HG03045 (cell line): ENCODE measurements around the gene TTC1.

ENCODE experiments used
- ATAC-seq: cut with Tn5 transposase; IDR thresholded peaks from one replicate; pipeline ENCODE4 v1.9.1; 2021; ENCODE audit warnings: mild to moderate bottlenecking, moderate library complexity; ENCODE audit not compliant: unreplicated experiment

TTC1 gene

GRCh38 chr5:160082614-160083500 lies 73.9 kb downstream of the TTC1 start:
- no peak for ATAC-seq

GRCh38 chr5:160083501-160083900 lies 74.6 kb downstream of the TTC1 start:
- ATAC-seq = no peak

GRCh38 chr5:160084144-160084543 lies 75.2 kb downstream of the TTC1 start:
- ATAC-seq = no peak

GRCh38 chr5:160087199-160087598 lies 78.3 kb downstream of the TTC1 start:
- no peak for ATAC-seq

- no peak for ATAC-seq
Observed at GRCh38 chr5:160088805-160089204, 79.9 kb downstream of the TTC1 start.

GRCh38 chr5:160089531-160089930 lies 80.6 kb downstream of the TTC1 start:
- ATAC-seq = no peak

- ATAC-seq = no peak
Observed at GRCh38 chr5:160090059-160090458, 81.1 kb downstream of the TTC1 start.

GRCh38 chr5:160092514-160092913 lies 83.6 kb downstream of the TTC1 start:
- no peak for ATAC-seq

GRCh38 chr5:160092960-160093707 lies 84.2 kb downstream of the TTC1 start:
- ATAC-seq = peak; percentile 69

- ATAC-seq = no peak
Observed at GRCh38 chr5:160096178-160096577, 87.2 kb downstream of the TTC1 start.

- ATAC-seq = no peak
Observed at GRCh38 chr5:160097991-160098390, 89.1 kb downstream of the TTC1 start.

- peak; percentile 64 for ATAC-seq
Observed at GRCh38 chr5:160105686-160106360, 96.9 kb downstream of the TTC1 start.

GRCh38 chr5:160108124-160108523 lies 99.2 kb downstream of the TTC1 start:
- ATAC-seq = no peak
